ENCODE results near the gene ANXA8L1.
A peak's percentile ranks its signal among the peaks of the same experiment; 100 is the strongest.
"Not testable (repeated sequence)": the region's sequence is repeated elsewhere in the genome, so short reads cannot be mapped to it uniquely, and the experiment has no call there.

Gene ANXA8L1

DNA sequence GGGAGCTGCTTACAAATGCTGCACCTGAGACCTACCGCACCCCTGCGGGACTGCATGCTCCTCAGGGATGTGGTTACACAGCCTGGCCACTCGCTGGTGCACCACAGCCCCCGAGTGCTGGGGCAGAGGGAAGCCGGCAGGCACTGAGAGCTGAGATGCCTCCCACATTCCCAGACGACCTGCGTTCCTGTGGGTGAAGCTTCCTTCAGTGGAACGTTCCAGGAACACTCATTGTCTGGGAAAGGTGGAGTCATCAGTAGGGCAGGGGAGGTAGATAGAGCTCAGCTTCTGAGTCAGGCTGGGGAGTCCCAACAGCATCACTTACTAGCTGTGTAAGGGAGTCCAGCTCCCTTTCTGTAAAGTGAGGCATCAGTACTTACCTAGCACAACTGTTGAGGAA is 2.5 kb downstream of the ANXA8L1 start:
- H3K36me3 ChIP-seq (ENCODE audit: control insufficient read depth in 2 of 2, insufficient read depth in 1 of 2, low read length in 2 of 2); POLR2A ChIA-PET; H3K4me1 ChIP-seq (ENCODE audit: control insufficient read depth, insufficient read depth, low read length); H3K9me3 ChIP-seq (ENCODE audit: control insufficient read depth, insufficient read depth, low read depth, low read length); CTCF ChIA-PET; H3K27ac ChIP-seq (ENCODE audit: extremely low read depth, low read depth, low read length); H3K4me3 ChIP-seq (ENCODE audit: low read depth, low read length): not testable (repeated sequence)

DNA sequence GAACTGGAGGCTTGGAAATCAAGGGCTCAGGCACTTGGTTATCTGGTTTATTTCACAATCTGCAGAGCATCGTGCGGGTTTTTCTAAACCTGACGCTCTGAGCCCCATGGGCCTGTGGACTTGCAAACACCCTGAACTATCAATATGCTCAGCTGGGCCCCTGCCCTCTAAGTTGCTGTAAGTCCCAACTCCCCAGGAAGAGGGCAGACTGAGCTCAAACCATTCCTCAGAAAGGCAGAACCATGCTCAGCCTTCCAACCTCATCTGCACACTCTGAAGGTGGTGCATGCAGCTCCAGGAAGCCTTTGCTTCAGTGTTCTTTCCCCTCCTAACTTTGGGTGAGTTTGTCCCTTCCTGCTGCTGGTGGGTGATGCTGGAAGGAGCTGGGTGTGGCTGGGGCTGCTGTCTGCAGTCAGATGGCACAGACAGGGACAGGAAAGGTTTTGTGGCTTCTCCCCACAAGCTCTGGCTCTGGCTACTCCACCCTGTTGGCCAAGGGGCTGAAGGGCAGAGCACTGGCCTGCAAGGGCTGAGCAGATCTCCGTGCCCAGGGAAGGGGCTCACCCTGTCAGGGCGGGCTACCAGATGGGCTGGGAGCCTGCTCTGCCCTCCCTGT is 3.8 kb downstream of the ANXA8L1 start:
- H3K4me1 ChIP-seq (ENCODE audit: control insufficient read depth, insufficient read depth, low read length); H3K36me3 ChIP-seq (ENCODE audit: control insufficient read depth in 2 of 2, insufficient read depth in 1 of 2, low read length in 2 of 2); H3K4me3 ChIP-seq (ENCODE audit: low read depth, low read length); H3K27ac ChIP-seq (ENCODE audit: extremely low read depth, low read depth, low read length); POLR2A ChIA-PET; CTCF ChIA-PET; H3K9me3 ChIP-seq (ENCODE audit: control insufficient read depth, insufficient read depth, low read depth, low read length): not testable (repeated sequence)

- H3K9me3 ChIP-seq (ENCODE audit: control insufficient read depth, insufficient read depth, low read depth, low read length); H3K4me3 ChIP-seq (ENCODE audit: low read depth, low read length); CTCF ChIA-PET; H3K36me3 ChIP-seq (ENCODE audit: control insufficient read depth in 2 of 2, insufficient read depth in 1 of 2, low read length in 2 of 2); POLR2A ChIA-PET; H3K27ac ChIP-seq (ENCODE audit: extremely low read depth, low read depth, low read length); H3K4me1 ChIP-seq (ENCODE audit: control insufficient read depth, insufficient read depth, low read length): not testable (repeated sequence)
These were observed 10.3 kb downstream of the ANXA8L1 start for GRCh38 chr10:46385858-46386257.

DNA sequence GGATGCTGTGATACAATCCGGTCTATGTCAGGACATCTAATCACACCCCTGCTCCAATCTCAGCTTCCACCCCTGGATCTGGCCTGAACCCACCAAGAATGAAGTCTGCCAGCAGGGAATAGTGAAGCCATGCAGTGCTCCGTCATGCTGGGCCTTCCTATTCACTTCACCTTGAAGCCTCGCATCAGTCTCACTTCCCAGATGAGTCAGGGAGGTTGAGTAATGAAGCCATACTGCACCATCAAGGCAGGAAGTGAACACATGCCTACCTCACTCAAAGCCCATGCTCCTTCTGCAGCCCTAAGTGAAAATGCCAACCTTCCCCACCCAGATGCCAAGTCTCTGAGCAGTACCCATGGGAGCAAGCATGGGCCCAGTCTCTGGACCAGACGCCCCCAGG is 11.1 kb downstream of the ANXA8L1 start:
- H3K36me3 ChIP-seq (ENCODE audit: control insufficient read depth in 2 of 2, insufficient read depth in 1 of 2, low read length in 2 of 2); H3K27ac ChIP-seq (ENCODE audit: extremely low read depth, low read depth, low read length); POLR2A ChIA-PET: not testable (repeated sequence)

DNA sequence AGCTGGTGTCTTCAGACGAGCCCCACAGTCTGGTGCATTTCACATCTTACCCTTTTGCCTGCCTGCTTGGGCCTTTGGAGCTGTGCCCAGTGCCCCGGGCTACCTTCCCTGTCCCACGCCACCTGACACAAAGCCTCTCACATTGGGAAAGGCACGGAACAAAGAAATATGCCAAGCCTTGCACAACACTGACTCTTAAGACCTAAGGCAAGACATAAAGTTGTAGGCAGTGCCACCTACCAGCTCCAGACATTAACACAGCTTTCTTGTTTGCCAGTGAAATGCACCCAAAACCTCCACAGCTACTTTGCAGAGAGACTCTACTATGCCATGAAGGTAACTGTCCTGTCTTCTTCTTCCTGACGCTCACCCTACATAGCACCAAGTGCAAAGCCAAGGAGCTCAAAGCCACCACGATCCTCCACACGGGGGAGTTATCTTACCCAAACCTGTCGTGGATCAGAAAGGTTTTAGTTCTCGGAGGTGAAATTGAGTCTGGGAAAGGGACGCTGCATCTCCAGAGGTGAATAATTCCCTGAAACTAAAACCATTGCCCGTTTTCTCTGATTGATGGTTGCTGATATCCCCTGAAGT is 11.8 kb downstream of the ANXA8L1 start:
- CTCF ChIA-PET = not testable (repeated sequence)

More for the DNA sequence above, 11.1 kb downstream of the ANXA8L1 start:
- CTCF ChIA-PET; H3K9me3 ChIP-seq (ENCODE audit: control insufficient read depth, insufficient read depth, low read depth, low read length); H3K4me3 ChIP-seq (ENCODE audit: low read depth, low read length); H3K4me1 ChIP-seq (ENCODE audit: control insufficient read depth, insufficient read depth, low read length): not testable (repeated sequence)

DNA sequence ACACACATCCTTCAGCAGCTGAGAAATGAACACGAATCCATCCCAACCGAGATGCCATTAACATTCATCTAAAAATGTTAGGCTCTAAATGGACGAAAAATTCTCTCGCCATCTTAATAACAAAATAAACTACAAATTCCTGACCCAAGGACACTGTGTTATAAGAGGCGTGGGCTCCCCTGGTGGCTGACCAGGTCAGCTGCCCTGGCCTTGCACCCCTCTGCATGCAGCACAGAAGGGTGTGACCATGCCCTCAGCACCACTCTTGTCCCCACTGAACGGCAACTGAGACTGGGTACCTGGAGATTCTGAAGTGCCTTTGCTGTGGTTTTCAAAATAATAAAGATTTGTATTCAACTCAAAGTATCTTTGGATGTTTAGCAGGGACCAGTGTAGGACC is 15.8 kb downstream of the ANXA8L1 start:
- POLR2A ChIA-PET; H3K27ac ChIP-seq (ENCODE audit: extremely low read depth, low read depth, low read length); H3K4me1 ChIP-seq (ENCODE audit: control insufficient read depth, insufficient read depth, low read length); H3K36me3 ChIP-seq (ENCODE audit: control insufficient read depth in 2 of 2, insufficient read depth in 1 of 2, low read length in 2 of 2); CTCF ChIA-PET; H3K4me3 ChIP-seq (ENCODE audit: low read depth, low read length); H3K9me3 ChIP-seq (ENCODE audit: control insufficient read depth, insufficient read depth, low read depth, low read length): not testable (repeated sequence)

More for the DNA sequence above, 11.8 kb downstream of the ANXA8L1 start:
- H3K27ac ChIP-seq (ENCODE audit: extremely low read depth, low read depth, low read length); POLR2A ChIA-PET; H3K9me3 ChIP-seq (ENCODE audit: control insufficient read depth, insufficient read depth, low read depth, low read length); H3K4me3 ChIP-seq (ENCODE audit: low read depth, low read length); H3K36me3 ChIP-seq (ENCODE audit: control insufficient read depth in 2 of 2, insufficient read depth in 1 of 2, low read length in 2 of 2); H3K4me1 ChIP-seq (ENCODE audit: control insufficient read depth, insufficient read depth, low read length): not testable (repeated sequence)

DNA sequence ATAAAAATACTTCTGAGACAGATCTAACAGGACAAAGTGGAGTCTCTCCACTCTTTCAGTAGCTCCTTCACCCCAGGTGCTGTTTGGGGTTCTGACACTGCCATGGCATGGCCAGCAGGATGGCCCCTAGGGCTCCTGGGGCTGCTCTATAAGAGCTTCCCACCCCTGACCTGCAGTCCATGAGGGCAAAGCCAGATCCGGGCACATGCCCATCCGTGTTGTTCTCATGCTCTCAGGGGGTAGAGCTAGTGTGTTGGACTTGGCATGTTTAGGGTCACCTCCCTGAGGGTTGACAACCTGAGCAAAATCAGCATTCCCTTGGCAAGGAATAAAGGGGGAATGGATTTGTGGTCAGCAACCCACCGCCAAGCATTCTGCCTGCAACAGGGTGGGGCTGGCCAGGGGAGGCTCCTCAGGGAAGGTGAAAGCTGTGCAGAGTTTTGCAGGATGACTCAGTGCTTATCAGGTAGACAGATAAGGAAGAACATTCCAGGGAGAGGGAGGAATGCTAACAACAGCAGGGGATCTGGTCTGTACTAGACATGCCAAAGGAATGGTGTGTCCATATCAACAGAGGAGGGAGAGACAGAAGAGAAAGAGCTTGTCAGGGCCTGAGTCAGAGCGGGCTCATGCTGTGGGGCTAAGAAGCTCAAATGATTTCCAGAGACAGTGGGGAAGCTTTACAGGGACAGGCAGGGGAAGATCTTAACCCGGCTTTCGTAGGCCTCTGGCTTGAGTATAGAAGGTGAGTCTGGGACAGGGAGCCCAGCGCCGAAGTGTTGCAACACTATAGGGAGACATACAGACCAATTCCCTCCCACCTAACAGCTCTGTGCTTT is 21.1 kb downstream of the ANXA8L1 start:
- TF ChIP-seq ZIC2 (tag by site-specific recombination; IDR thresholded peaks at IDR 0.05) (peak; percentile 53), KLF17 (tag by site-specific recombination; IDR thresholded peaks at IDR 0.05) (0 out of 2 replicates have a peak, but pooled peaks have one; percentile 22), GLIS1 (tag by site-specific recombination; IDR thresholded peaks at IDR 0.05) (peak; percentile 39; the same call in 1 of the 2 replicates)
- H3K9me3 ChIP-seq (ENCODE audit: control insufficient read depth, insufficient read depth, low read depth, low read length); H3K4me1 ChIP-seq (ENCODE audit: control insufficient read depth, insufficient read depth, low read length); H3K27ac ChIP-seq (ENCODE audit: extremely low read depth, low read depth, low read length); H3K36me3 ChIP-seq (ENCODE audit: control insufficient read depth in 2 of 2, insufficient read depth in 1 of 2, low read length in 2 of 2); H3K4me3 ChIP-seq (ENCODE audit: low read depth, low read length); CTCF ChIA-PET; POLR2A ChIA-PET: not testable (repeated sequence)

DNA sequence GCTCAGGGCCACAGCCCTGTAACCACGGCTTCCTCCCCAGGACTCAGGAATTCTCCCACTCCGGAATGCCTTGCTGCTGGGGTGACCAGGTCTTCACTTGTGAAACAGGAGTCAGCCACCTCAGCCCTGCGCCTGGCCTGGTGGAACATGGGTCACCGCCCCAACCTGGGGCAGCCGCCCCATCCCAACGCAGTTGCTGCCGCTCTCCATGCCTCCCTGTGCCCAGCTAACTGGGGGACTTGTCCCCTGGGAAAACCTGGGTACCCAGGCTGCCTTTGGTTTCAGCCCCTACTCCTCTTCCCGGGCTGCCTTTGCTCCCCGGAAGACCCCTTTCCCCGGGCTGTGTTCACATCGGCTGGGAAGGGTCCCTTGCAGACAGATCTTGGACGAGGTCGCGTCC is 22.2 kb downstream of the ANXA8L1 start:
- H3K27ac ChIP-seq (ENCODE audit: extremely low read depth, low read depth, low read length); POLR2A ChIA-PET; CTCF ChIA-PET; H3K9me3 ChIP-seq (ENCODE audit: control insufficient read depth, insufficient read depth, low read depth, low read length); H3K36me3 ChIP-seq (ENCODE audit: control insufficient read depth in 2 of 2, insufficient read depth in 1 of 2, low read length in 2 of 2); H3K4me3 ChIP-seq (ENCODE audit: low read depth, low read length); H3K4me1 ChIP-seq (ENCODE audit: control insufficient read depth, insufficient read depth, low read length): not testable (repeated sequence)

Data from HEK293 (cell line).